ENCODE data around the gene DIS3L2. TPM values are rescaled to one million over a fixed set of nuclear protein-coding genes. Genes with fewer than 3 reads are reported as not detected.

The DIS3L2 gene
- total RNA-seq, 3 donors from 2014 or later (not counting 1 experiment from before 2014, with no cell fraction given) = 56.4 to 63.6 (median 59.4) TPM

- H3K27me3 Mint-ChIP-seq (ENCODE audit: low read depth in 2 of 2) = peaks cover 9 to 14% of the 10 kb centered on the region in 2 donors
- whole genome bisulfite sequencing (ENCODE audit: insufficient coverage) = 93% methylated on average over 21 of the region's 21 CpGs
- no peaks in the 10 kb centered on the region for H3K4me1 Mint-ChIP-seq
- no peak overlapping the region for H3K4me3 Mint-ChIP-seq
- ATAC-seq = no peak
- DNase-seq = no peak
- no peaks in the 10 kb centered on the region for H3K9me3 Mint-ChIP-seq
- intact Hi-C loops (cut with micrococcal nuclease) = no loop called here
- TF ChIP-seq CTCF (IDR thresholded peaks at IDR 0.05) = no peak
- no peaks in the 10 kb centered on the region for H3K36me3 ChIP-seq (ENCODE audit: control insufficient read depth, insufficient read depth, low read length)
- no peaks in the 10 kb centered on the region for H3K4me1 ChIP-seq (ENCODE audit: control insufficient read depth, insufficient read depth, low read length)
- no peak overlapping the region for H3K4me3 ChIP-seq (ENCODE audit: low read length)
- no peak overlapping the region for H3K27ac ChIP-seq (ENCODE audit: low read length)
- no peak overlapping the region for H3K27ac Mint-ChIP-seq
- no peaks in the 10 kb centered on the region for H3K9me3 ChIP-seq (ENCODE audit: control insufficient read depth, insufficient read depth, low read length)
- no peaks in the 10 kb centered on the region for H3K36me3 Mint-ChIP-seq
- H3K27me3 ChIP-seq (ENCODE audit: control insufficient read depth, insufficient read depth, low read length) = no peaks in the 10 kb centered on the region
These were observed 42.8 kb upstream of the DIS3L2 start for GRCh38 chr2:231918501-231919330.

GRCh38 chr2:231919341-231920035 is 42.0 kb upstream of the DIS3L2 start:
- no peak overlapping the region for H3K27ac Mint-ChIP-seq
- intact Hi-C loops (cut with micrococcal nuclease) = no loop called here
- H3K36me3 Mint-ChIP-seq = no peaks in the 10 kb centered on the region
- TF ChIP-seq CTCF (IDR thresholded peaks at IDR 0.05) = no peak
- WGBS (ENCODE audit: insufficient coverage) = 88% methylated on average over 15 of the region's 15 CpGs
- no peak overlapping the region for H3K27ac ChIP-seq (ENCODE audit: low read length)
- peaks cover 17 to 20% of the 10 kb centered on the region in 2 donors for H3K27me3 Mint-ChIP-seq (ENCODE audit: low read depth in 2 of 2)
- H3K27me3 ChIP-seq (ENCODE audit: control insufficient read depth, insufficient read depth, low read length) = peaks cover 8% of the 10 kb centered on the region
- no peak overlapping the region for H3K4me3 ChIP-seq (ENCODE audit: low read length)
- peaks cover 0 to under 1% of the 10 kb centered on the region in 2 donors for H3K4me1 Mint-ChIP-seq
- no peaks in the 10 kb centered on the region for H3K9me3 ChIP-seq (ENCODE audit: control insufficient read depth, insufficient read depth, low read length)
- ATAC-seq (no peak), DNase-seq (no peak)
- no peaks in the 10 kb centered on the region for H3K9me3 Mint-ChIP-seq
- no peak overlapping the region for H3K4me3 Mint-ChIP-seq
- no peaks in the 10 kb centered on the region for H3K36me3 ChIP-seq (ENCODE audit: control insufficient read depth, insufficient read depth, low read length)
- H3K4me1 ChIP-seq (ENCODE audit: control insufficient read depth, insufficient read depth, low read length) = no peaks in the 10 kb centered on the region

- Histone ChIP-seq H3K27me3 (ENCODE audit: control insufficient read depth, insufficient read depth, low read length) (peaks cover 14% of the 10 kb centered on the region), H3K4me1 (ENCODE audit: control insufficient read depth, insufficient read depth, low read length) (peaks cover 6% of the 10 kb centered on the region), H3K36me3 (ENCODE audit: control insufficient read depth, insufficient read depth, low read length) (no peaks in the 10 kb centered on the region), H3K4me3 (ENCODE audit: low read length) (no peak overlapping the region), H3K27ac (ENCODE audit: low read length) (no peak overlapping the region), H3K9me3 (ENCODE audit: control insufficient read depth, insufficient read depth, low read length) (no peaks in the 10 kb centered on the region)
- TF ChIP-seq CTCF (IDR thresholded peaks at IDR 0.05) = no peak
- Mint-ChIP-seq H3K4me1 (peaks cover 0 to 5% of the 10 kb centered on the region in 2 donors), H3K9me3 (no peaks in the 10 kb centered on the region), H3K27me3 (ENCODE audit: low read depth in 2 of 2) (peaks cover 22 to 25% of the 10 kb centered on the region in 2 donors), H3K4me3 (no peak overlapping the region), H3K27ac (no peak overlapping the region), H3K36me3 (no peaks in the 10 kb centered on the region)
- no peak for DNase-seq
- 95% methylated on average over 2 of the region's 3 CpGs for WGBS (ENCODE audit: insufficient coverage)
- no peak for ATAC-seq
- intact Hi-C loops (cut with micrococcal nuclease) = no loop called here
These were observed 41.1 kb upstream of the DIS3L2 start for GRCh38 chr2:231920366-231920765.
